Lung (tissue), 12 donors: ENCODE data around the gene TSPAN18. TPM values are rescaled to one million over a fixed set of nuclear protein-coding genes. Genes with fewer than 3 reads are reported as not detected.

Experiments
- ATAC-seq: fragments of 200-7000 bp; cut with Tn5 transposase; one replicate; pipeline ENCODE4 v1.9.1; 2020; ENCODE audit warnings: moderate number of reproducible peaks; ENCODE audit not compliant: insufficient read depth, low FRiP score
- DNase-seq, 3 donors: peaks; one replicate each; pipeline ENCODE4 v3.0.0-alpha.2; 2013 to 2017
- H3K27ac ChIP-seq, 2 donors: one replicate each; pipeline ENCODE4 v1.5.1; 2013; ENCODE audit warnings: mild to moderate bottlenecking in 2 of 2, moderate library complexity in 2 of 2, control low read depth in 1 of 2, inconsistent platforms in 1 of 2, low read depth in 1 of 2, low read length in 1 of 2
- H3K27me3 ChIP-seq, 3 donors: one replicate each; pipeline ENCODE4 v1.5.1; 2013; ENCODE audit warnings: low read length in 2 of 3; ENCODE audit not compliant: control insufficient read depth in 3 of 3, insufficient read depth in 3 of 3
- H3K36me3 ChIP-seq, 4 donors: one replicate each; pipeline ENCODE4 v1.5.1; 2013; ENCODE audit warnings: low read length in 4 of 4, mild to moderate bottlenecking in 1 of 4, moderate library complexity in 1 of 4; ENCODE audit not compliant: control insufficient read depth in 4 of 4, insufficient read depth in 4 of 4
- H3K4me1 ChIP-seq, 5 donors: one replicate each; pipeline ENCODE4 v1.5.1; 2013; ENCODE audit warnings: low read length in 5 of 5, mild to moderate bottlenecking in 2 of 5, moderate library complexity in 1 of 5; ENCODE audit not compliant: control insufficient read depth in 5 of 5, insufficient read depth in 5 of 5
- H3K4me3 ChIP-seq: one replicate; pipeline ENCODE4 v1.5.1; 2013; ENCODE audit warnings: mild to moderate bottlenecking, control low read depth, moderate library complexity
- H3K9ac ChIP-seq, 2 donors: one replicate each; pipeline ENCODE4 v1.5.1; 2013; ENCODE audit warnings: low read length in 2 of 2, control low read depth in 1 of 2; ENCODE audit not compliant: insufficient read depth in 1 of 2
- H3K9me3 ChIP-seq, 4 donors: one replicate each; pipeline ENCODE4 v1.5.1; 2013; ENCODE audit warnings: low read length in 3 of 4, mild to moderate bottlenecking in 1 of 4, moderate library complexity in 1 of 4; ENCODE audit not compliant: control insufficient read depth in 4 of 4, insufficient read depth in 3 of 4
- WGBS, 2 donors: extraction: QIAGEN DNeasy Blood & Tissue Kit; methylation state at CpG; one replicate each; pipeline ENCODE4 v1.1.7; 2013; 5-methylcytosine and 5-hydroxymethylcytosine counted together
- polyA plus RNA-seq, 2 donors: library from polyadenylated mRNA; stranded (reverse); fragments of 200-250 nt; gene quantifications; one replicate each; pipeline ENCODE4 v1.2.1, GENCODE V29; 2013
- total RNA-seq, 2 donors: library from RNA; depleted of rRNA in 1 of 2; stranded (reverse); fragments of >200 nt in 1 of 2; gene quantifications; one replicate each; pipeline ENCODE4 v1.2.1, GENCODE V29; 2014 to 2021
- TF ChIP-seq, protein P1 (sequence below): IDR thresholded peaks from 2 replicates; pipeline ENCODE4 v1.5.1; 2012; ENCODE audit warnings: mild to moderate bottlenecking; ENCODE audit errors: control extremely low read depth, extremely low read depth
- donor health status: control.
- donor health status: control.
- donor health status: Bipolar disorder and iron deficiency.
- donor health status: healthy.
- donor health status: DM: yes; HTN: yes; CAD: no.

TSPAN18 gene
- total and polyA plus RNA-seq, 4 donors = 8.3 to 40.7 (median 21.4) TPM

DNA sequence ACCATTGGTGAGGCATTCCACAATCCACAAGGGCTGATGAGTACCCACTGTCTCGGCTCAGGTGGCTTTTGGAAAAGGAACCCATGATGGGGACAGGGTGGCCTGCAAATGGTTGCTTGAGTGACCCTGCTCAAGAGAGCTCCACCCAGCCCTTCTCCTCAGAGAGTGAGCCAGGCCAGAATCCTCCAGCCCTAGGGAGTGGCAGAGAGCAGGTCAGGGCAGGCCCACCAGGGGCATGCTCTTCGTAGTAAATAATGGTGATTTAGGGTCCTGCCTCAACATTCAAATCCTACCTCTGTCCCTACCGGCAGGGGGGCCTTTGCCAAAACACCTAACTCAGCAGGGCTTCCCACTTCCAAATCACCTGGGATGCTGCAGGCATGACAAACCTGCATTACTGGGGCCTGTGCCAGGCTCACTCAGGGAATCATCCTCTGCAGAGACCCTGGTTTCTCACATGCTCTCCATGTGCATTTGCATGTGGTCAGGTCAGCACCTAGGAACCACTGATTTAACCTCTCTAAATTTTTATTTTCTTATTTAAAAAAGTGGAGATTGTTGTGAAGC is 241.3 kb downstream of the TSPAN18 start:
- Histone ChIP-seq H3K27ac (no peak overlapping the region), H3K4me3 (no peak overlapping the region), H3K9ac (no peak overlapping the region), H3K4me1 (peaks cover 0 to 15% (median 0%) of the 10 kb centered on the region in 5 donors), H3K27me3 (no peaks in the 10 kb centered on the region), H3K36me3 (no peaks in the 10 kb centered on the region), H3K9me3 (no peaks in the 10 kb centered on the region)
- TF ChIP-seq, protein P1, sequence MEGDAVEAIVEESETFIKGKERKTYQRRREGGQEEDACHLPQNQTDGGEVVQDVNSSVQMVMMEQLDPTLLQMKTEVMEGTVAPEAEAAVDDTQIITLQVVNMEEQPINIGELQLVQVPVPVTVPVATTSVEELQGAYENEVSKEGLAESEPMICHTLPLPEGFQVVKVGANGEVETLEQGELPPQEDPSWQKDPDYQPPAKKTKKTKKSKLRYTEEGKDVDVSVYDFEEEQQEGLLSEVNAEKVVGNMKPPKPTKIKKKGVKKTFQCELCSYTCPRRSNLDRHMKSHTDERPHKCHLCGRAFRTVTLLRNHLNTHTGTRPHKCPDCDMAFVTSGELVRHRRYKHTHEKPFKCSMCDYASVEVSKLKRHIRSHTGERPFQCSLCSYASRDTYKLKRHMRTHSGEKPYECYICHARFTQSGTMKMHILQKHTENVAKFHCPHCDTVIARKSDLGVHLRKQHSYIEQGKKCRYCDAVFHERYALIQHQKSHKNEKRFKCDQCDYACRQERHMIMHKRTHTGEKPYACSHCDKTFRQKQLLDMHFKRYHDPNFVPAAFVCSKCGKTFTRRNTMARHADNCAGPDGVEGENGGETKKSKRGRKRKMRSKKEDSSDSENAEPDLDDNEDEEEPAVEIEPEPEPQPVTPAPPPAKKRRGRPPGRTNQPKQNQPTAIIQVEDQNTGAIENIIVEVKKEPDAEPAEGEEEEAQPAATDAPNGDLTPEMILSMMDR = no peak
- DNase-seq (no peak), ATAC-seq (no peak)
- 80 to 99% methylated on average over 3 of the region's 3 CpGs for WGBS, 2 donors

DNA sequence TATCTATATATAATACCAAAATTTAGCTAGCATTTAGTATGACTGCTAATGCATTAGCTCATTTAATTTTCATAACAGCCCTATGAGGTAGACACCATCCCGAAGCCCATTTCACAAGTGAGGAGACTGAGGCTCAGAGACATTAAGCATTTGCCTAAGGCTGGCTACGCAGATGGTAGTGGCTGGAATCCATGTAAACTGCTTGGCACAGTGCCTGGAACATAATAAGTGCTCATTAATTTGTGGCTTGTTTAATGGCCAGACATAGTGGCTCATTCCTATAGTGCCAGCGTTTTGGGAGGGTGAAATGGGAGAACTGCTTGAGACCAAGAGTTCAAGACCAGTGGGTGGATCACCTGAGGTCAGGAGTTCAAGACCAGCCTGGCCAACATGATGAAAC is 241.7 kb downstream of the TSPAN18 start:
- H3K36me3 ChIP-seq = no peaks in the 10 kb centered on the region
- 81 to 88% methylated on average over 3 of the region's 3 CpGs for WGBS, 2 donors
- ATAC-seq = no peak
- H3K4me3 ChIP-seq = no peak overlapping the region
- H3K9me3 ChIP-seq = no peaks in the 10 kb centered on the region
- DNase-seq = no peak
- peaks cover 0 to 15% (median 0%) of the 10 kb centered on the region in 5 donors for H3K4me1 ChIP-seq
- TF ChIP-seq, protein P1 = no peak
- H3K9ac ChIP-seq = no peak overlapping the region
- no peaks in the 10 kb centered on the region for H3K27me3 ChIP-seq
- H3K27ac ChIP-seq = no peak overlapping the region

DNA sequence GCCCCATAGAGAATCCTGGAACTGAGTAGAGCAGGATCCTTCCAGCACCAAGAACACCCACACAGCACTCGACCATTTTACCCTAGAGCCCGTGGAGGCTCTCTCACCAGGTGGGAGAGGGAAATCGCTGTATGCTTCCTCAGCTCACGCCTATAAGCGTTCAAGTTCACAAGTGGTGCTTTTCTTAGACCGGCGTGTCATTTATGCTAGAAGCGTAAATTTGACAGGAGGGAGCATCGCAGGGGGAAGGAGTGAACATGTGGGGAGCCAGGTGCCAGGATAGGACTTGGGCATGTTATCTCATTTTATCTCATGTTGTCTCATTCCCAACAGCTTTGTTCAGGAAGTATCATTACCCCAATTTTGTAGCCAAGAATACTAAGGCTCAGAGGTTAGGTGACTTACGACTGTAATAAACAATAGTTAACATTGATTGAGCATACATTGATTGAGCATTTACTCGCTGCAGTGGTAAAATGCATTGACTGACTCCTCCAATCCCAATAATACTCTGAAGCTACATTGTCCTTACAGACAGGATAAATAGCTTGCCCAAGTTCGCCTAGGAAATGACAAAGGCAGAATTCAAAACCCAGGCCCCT is 243.0 kb downstream of the TSPAN18 start:
- no peak overlapping the region for H3K27ac ChIP-seq
- TF ChIP-seq, protein P1 = no peak
- WGBS, 2 donors = 83 to 90% methylated on average over 12 of the region's 12 CpGs

More for the DNA sequence above, 243.0 kb downstream of the TSPAN18 start:
- Histone ChIP-seq H3K9me3 (no peaks in the 10 kb centered on the region), H3K36me3 (no peaks in the 10 kb centered on the region), H3K9ac (no peak overlapping the region), H3K4me3 (no peak overlapping the region), H3K4me1 (peaks cover 0 to 10% (median 2%) of the 10 kb centered on the region in 5 donors), H3K27me3 (no peaks in the 10 kb centered on the region)
- ATAC-seq = no peak
- no peak for DNase-seq
